NCI-H69 (cell line): Measurements from ENCODE around the gene CCDC12.
A peak's percentile ranks its signal among the peaks of the same experiment; 100 is the strongest.
"Not testable (repeated sequence)": the region's sequence is repeated elsewhere in the genome, so short reads cannot be mapped to it uniquely, and the experiment has no call there.

Experiments
- DNase-seq: peaks from one replicate; lab custom pipeline; 2025; lab: John Stamatoyannopoulos, UW

The CCDC12 gene

DNA sequence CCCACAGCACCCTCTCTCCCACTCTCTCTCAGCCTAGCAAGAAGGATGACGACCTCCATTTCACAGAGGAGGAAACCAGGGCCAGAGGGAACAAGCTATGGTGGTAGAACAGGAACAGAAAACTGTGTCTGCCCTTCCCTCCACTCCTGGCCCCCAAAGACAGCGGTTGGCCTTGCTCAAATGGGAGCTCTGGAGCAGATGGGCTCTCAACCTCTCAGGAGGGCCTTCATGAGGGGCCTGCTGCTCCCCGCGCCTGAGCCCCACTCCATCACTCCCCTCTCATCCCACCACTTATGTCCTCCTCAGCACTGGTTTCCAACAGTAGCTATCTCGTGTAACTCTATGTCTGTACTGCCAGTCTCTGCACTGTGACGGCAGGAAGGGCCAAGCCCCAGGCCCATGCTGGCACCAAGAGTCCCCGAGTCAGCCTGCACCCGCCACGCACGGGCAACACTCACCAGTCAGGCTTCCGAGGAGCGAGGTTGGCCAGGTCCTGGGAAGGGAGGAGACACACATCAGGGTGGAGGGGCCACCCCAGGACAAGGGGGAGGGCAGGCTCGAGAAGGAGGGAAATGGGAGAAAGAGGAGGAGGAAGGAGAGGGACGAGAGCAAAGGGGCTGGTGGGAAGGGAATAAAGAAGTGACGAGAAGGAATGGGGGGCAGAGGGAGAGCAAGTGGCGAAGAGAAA, 53.5 kb downstream of the CCDC12 start:
- no peak for DNase-seq

DNA sequence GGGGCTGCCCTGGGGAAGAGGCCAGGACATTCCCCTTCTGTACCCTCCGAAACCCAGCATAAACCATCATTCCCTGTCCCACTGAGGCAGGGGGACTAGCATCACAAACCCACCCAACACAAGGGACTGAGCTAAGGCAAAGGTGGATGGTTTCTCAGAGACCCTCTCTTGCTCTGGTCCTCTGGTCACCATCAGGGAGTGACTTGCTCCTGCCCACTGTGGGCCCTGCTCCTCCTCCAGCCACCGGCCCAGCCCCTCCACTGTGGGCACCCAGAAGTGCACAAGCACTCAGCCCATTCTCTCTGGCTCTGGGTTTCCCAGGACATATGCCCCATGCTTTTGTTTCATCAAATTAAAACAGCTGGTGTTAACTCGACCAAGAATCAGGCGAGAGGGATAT, 54.1 kb downstream of the CCDC12 start:
- no peak for DNase-seq

DNA sequence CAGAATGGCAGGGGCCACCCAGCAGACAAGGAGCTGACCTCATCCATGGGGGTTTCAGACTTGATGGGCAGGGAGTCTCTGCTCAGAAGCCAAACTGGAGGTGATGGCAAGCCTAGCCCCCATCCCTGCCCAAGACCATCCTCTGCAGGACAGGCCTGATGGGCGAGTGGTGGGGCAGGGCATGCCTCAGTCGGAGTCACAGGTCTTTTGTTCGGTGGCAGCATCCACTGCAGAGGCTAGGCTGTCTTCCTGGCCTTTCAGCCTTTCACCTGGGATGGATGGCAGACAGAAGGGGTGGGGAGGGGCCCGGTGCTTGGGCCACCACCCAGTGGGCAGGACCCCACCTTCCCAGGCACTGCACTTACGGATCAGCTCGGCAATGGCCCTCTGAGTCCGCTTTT, 54.7 kb downstream of the CCDC12 start:
- DNase-seq: no peak

DNA sequence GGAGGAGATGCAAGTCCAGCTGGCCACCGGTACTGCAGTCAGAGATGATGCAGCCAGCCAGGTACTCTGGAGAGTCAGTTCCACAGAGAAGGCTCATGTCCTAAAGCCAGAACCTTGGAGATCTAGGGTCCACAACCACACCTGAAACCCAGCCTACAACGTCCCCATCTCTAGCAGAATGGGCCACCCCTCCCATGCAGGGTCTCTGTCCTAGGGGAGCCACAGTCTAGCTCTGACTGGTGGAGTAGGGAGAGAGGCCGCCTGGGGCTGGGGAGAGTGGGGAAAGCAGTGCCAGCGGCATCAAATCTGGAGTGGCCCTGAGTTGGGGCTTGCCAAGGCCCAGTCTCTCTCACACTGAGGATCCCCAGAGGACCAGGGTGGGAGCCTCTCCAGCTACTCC, 55.5 kb downstream of the CCDC12 start:
- DNase-seq: no peak

DNA sequence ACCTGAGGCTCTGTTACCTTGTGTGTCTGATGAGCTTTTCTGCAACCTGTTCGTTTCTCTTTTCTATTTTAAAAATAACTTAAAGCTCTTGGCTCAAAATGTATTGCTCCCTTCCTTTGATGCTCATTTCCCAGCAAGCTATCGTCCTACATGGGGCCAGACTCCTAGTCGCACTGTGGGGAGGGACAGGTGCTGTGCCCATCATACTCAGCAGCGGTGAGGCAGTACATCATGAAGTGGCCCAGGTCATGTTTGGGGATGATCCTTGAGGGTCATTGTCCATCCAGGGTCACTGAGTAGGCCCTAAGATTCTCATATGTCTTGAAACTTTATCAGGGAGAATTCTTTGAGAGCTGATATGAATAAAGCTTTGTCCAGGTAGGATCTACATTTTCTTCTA, 57.9 kb downstream of the CCDC12 start:
- no peak for DNase-seq

DNA sequence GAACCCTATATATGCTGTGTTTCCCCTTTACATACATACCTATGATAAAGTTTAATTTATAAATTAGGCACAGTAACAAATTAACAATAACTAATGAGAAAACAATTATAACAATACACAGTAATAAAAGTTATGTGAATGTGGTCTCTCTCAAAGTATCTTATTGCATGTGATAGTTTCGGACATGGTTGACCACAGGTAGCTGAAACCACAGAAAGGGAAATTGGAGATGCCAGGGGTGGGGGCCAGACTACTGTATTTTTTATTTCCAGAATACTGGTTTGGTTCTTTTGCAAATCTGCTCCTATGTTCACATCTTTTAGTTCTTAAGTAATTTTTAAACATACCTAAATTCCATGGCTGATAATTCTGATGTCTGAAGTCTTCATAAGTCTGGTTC, 58.3 kb downstream of the CCDC12 start:
- no peak for DNase-seq

DNA sequence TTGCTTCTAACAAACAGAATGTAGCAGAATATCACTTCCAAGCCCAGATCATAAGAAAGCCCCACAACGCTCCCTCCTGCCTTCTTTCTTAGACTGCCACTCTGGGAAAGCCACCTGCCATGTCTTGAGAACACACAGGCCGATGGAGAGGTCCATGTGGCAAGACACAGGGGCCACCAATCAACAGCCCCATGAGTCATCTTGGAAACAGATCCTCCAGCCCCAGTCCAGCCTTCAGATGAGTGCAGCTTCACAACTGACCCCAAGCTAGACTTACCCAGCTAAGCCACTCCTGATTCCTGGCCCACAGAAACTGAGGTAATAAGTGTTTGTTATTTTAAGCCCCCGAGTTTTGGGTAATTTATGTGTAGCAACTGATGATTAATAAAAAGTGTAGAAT, 59.3 kb downstream of the CCDC12 start:
- no peak for DNase-seq

DNA sequence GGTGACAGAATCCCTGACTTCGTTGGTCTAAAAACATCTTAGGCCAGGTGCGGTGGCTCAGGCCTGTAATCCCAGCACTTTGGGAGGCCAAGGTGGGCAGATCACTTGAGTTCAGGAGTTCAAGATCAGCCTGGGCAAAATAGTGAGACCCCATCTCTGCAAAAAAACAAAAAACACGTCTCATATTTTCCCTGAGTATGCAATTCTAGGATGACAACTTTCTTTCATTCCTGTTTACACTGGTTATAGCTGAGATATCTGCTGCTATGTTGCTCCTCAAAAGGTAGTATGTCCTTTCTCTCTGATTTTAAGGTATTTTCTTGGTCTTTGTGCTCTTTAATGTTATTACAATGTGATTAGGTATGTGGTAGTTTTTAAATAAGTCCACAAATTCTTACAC, 59.7 kb downstream of the CCDC12 start:
- no peak for DNase-seq

DNA sequence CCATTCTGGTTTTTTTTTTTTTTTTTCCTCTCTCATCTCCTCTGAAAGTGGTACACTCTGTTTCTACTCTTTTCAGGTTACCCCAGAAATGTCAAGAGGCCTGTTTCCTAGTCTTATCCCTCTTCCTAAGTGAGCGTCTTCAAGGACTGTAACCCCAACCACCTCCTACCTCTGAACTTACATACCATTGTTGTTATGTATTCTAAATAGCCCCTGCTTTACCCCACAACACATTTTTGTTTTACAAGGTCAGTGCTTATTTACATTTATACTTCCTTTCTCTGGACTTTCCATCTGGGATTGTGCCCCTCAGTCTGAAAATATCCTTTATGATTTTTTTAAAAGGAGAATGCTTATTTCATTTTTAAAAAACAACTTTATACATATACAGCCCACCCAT, 60.3 kb downstream of the CCDC12 start:
- DNase-seq: no peak

DNA sequence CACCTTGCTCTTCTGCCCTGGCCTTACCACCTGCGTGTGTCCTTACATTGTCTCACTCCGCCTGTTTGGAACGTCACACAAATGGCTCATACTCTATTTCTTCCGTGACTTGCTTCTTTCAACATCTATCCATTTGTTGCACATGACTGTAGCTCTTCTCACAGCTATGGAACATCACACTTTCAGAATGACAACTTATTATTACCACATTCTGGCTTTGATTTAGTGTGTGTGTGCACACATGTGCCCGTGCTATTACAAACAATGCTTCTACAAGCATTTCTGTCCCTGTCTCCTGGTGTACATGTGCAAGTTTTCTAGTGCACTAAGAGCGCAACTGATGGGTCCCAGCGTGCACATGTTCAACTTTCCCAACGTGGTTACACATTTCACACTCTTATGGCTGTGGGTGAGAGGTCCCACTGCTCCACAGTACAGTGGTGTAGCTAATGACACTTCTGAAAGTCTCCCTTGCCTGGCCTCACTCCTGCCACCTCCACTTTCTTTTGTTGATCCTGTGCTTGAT, 61.2 kb downstream of the CCDC12 start:
- no peak for DNase-seq

DNA sequence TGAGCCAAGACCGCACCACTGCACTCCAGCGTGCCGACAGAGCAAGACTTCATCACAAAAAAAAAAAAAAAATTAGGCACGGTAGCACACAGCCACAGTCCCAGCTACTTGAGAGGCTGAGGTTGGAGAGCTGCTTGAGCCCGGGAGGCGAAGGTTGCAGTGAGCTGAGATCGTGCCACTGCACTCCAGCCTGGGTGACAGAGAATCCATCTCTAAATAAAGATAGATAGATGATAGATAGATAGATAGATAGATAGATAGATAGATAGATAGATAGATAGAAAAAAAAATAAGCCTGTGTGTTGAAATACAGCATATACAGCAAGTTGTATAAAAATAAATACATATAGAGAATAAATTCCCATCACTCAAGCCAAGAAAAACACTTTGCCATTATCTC, 61.7 kb downstream of the CCDC12 start:
- DNase-seq: no peak

DNA sequence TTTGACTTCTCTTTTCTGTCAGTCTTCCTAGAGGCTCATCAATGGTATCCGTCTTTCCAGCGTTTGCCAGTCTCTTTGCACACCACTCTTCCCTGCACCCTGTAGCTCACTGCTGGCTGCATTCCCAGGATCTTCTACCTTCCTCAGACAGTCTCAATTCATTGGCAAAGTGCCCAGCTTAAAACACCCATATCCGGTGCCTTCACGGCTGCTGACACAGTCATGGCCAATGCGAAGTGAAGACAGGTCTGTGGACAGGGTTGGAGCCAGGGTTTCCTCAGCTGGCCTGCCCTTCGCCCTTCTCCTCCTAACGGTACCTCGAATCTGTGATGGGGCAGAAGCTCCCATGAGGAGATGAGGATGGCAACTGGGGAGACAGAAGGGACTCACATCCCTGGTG, 62.9 kb downstream of the CCDC12 start:
- peak; percentile 95 for DNase-seq

DNA sequence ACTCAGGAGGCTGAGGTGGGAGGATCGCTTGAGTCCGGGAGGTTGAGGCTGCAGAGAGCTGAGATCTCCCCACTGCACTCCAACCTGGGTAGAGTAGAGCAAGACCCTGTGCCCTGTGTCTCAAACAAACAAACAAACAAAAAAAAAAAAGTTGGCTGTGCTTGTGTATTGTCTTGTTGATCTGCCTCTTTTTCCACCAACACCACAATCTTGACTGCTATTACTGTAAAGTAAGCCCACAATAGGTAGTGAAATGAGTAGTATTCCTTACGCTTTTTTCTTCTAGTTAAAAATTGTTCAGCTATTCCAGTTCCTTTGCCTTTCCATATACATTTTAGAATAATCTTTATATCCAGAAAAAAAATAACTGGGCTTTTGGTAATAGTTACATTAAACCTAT, 63.6 kb downstream of the CCDC12 start:
- DNase-seq: no peak

DNA sequence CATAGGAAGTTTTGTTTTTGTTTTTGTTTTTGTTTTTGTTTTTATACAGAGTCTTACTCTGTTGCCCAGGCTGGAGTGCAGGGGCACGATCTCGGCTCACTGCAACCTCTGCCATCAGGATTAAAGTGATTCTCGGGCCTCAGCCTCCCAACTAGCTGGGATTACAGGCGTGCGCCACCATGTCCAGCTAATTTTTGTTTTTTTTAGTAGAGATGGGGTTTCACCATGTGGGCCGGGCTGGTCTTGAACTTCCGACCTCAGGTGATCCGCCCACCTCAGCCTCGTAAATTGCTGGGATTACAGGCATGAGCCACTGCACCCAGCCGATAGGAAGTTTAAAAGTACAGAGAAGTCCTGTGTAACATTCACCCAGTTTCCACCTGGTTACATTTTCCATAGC, 65.6 kb downstream of the CCDC12 start:
- DNase-seq: not testable (repeated sequence)

DNA sequence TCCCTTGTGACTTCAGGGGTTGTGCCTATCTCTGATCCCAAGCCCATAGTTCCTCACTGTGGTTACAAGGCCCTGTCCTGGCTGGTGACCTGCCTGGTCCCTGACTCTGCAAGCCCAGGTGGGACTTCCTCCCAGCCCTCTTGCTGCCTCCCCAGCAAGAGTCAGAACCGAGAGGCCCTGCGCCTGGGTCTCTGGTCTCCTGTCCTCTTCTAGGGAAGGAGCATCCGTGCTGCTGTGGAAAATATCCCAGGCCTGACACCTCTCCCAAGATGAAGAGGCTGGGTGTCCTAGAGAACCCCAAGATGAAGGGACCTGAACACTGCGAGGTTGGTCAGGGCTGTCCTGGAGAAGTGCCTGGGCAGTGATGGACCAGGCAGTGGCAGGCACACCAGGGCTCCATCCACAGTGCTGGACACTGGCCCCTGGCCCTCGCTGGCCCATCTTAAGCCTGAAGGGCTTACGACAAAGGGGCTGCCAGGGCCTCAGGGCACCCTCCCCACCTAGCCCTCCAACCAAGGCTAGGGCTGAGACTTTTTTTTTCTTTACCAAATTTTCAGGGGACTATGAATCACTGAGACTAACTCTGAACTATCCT, 66.3 kb downstream of the CCDC12 start:
- no peak for DNase-seq

DNA sequence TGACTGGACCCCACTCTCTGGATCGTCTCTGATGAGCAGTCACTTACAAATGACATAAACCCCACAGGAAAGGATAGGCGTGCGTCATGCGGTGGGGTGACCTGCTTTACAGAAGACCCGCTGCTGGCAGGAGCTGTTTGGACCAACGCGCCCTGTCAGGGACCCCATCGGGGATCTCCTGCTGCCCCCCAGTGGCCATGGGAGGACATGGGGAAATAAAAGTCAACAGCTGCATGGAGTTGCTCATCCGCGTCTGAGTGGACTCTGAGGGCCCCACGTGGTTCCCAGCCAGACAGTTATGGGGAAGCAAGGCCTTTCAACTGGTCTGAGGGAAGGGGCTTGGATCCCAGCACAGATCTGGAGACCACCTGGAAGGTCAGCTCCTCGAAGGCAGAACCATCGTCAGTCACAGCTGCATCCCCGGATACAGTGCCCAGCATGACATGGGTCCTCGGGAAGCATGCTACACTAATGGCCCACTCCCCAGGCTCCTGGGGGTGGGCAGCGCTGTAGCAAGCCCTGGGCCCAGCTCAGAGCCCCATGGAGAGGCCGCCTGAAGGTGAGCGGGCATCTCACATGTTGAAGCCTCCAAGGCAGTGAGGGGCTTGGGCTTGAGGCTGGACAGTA, 66.9 kb downstream of the CCDC12 start:
- DNase-seq: peak; percentile 82

DNA sequence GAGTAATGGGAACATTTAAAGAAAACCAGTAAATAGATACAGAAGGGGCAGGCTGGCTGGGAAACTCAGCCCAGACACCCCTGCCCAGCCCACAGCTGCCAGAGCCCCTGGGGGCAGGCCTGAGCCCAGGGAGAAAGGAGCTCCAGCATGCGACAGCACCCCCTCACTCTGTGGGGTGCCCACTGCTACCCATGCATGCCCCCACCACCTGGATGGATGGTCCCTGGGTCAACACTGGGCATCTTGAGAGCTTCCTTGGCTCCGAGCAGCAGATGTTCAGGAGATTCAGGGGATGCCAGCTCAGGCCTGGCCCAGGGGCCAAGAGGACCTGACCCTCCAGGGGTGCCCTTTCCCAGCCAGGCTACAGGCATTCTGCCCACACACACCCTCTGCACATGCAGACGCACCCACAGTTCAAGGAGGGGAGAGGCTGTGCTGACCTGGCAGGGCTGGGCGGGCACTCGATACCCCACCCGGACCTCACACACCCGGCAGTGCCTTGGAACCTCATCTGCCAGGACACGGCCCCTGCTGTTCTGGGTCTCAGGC, 67.5 kb downstream of the CCDC12 start:
- no peak for DNase-seq

DNA sequence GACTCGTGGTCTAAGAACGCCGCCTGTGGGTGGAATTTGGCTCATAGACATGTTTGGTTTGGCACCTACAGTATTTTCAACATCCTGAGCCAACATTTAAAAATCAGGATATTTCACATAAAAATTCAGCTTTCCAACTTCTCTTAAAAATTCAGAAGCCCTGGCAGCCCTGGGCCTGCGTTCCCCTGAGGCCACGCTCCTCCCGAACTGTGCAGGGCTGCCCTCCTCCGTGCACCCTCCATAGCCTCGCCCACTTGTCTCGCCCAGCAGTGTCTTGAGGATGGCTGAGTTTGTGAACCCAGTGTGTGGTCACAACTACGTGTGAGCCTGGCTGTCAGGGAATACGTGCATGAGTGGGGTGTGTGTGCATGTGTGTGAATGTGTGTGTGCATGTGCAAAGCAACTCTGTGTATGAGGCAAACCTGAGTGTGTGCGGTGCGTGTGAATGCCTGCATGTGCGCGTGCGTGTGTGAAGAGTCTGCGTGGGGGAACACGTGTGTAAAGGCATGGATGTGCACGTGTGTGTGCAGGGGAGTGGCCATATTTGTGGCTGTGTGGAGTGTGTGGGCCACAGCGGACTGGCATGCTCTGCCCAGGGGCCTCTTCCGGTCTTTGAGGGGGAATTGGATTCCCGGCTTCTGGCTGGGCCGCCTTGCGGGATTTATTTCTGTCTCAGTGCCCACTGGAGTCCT, 68.1 kb downstream of the CCDC12 start:
- no peak for DNase-seq

DNA sequence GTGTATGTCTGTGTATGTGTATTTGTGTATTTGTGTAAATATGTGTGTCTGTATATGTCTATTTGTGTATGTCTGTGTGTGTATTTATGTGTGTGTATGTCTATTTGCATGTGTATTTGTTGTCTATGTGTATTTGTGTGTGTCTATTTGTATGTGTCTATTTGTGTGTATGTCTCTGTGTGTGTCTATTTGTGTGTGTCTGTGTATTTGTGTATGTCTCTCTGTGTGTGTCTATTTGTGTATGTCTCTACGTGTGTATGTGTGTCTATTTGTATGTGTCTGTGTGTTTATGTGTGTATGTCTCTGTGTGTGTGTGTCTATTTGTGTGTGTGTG, 68.6 kb downstream of the CCDC12 start:
- no peak for DNase-seq

DNA sequence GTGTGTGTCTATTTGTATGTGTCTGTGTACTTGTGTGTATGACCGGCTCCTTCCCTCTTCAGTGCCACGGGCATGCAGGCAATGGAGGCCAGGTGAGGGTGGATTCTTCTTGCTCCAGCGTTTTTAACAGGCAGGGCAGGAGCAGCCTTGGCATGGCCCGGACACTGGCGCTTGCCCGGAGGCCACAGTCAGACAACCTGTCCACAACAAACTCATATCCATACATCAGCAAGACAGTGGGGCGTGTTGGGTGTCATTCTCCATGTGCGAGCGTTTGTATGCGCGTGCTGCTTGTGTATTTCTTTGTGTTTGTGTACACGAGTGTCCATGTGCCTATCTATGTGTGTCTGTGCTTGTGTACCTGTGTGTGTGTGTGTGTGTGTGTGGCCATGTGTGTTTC, 69.3 kb downstream of the CCDC12 start:
- DNase-seq: no peak

DNA sequence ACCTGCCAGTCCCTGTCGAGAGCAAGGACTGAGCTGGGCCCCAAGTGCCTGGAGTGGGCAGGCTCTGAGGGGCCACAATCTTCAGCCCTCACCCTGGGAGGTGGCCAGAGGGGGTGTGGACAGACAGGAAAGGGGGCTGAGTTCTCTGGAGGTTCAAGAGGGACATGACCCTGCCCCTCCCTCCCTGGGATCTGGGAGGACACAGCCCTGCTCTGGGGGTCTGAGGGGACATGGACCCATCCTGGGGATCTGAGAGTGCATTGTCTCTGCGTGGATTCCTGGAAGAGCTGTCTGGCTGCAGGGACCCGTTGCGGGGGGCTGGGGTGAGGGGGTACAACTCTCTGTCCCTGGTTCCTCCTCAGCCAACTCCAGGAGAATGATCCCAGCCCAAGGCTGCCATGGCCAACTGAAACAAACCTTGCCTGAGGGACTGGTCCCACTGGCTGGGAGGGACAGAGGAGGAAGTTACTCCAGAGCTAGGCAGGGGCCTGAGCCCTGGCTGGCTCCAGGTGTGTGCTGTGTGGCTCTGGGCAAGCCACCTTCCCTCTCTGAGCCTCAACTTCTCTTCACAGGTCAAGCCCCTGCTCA, 70.0 kb downstream of the CCDC12 start:
- DNase-seq: no peak

DNA sequence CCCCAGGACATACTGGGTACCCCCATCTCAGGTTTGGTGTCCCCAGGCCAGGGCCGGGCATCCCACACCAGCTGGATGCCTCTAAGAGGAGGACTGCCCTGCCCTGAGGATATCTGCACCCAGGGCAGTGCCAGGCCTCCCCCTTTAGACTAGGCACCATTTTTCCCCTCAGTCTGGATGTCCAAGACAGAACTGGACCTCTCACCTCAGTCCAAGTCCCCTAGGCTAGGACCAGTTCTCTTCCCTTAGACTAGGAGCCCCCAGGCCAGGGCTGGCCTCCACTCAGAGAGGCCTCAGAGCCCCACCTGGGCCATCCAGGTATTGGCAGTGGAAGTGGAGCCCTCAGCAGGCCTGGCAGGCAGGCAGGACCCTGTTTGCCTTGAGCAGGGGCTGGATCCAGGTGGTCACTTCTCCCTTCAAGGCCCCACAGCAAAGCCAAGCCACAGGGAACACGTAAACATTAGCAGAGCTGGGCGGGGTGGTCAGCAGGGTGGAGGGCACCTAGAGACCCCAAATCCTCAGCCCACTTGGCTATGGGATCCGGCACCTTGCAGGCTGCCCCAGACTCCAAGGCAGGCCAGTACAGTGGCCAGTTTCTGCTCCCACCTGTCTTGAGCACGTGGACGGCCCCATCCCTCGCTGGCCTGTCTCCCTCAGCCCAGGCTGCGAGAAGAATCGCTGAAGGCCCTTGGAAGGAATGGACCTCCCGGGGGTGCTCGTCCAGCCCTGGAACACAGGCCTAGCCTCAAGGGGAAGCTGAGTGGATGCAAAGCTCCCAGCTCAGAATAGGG, 70.7 kb downstream of the CCDC12 start:
- DNase-seq: no peak
